Measurements from ENCODE around the gene EIPR1.

The EIPR1 gene

DNA sequence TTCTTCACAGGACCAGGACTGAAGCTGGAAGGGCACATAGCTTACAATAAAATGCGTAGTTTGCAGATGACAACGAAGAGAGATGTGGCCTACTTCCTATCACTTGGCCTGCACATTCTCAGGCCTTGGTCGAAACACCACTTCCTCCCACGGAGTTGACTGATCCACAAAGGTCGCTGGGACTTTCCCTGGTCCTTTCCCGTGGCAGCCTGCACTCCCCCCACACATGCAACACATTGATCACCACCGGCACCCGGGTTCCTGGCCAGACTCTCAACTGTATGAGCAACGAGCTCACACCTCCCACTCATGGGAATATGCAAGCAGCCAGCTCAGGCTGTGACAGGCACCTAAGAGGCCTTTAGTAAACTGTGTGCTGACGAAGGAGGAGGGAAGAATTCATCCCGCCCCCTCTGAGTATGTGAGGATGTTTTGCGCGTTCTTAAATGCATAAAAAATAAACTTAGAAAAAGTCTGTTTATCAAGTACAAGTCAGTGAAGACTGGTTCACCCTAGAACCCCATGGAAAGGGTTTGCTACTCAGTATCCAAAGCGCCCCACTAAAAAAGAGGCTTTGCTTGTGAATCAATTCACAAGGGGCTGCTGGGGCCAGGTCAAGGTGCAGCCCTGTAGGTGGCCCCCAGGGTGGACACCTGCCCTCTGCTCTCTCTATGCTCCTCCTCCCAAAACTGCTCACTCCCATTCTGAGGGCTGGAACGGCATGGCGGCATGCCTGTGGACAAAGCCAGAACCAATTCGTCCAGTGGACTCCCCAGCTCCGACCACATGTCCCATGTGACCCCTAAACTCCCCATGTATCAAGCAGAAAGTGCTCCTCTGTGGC, 154.3 kb downstream of the EIPR1 start:
- no peaks in the 10 kb centered on the region for H3K4me1 ChIP-seq (ENCODE audit: control insufficient read depth, insufficient read depth, low read length)
- H3K9me3 ChIP-seq (ENCODE audit: control insufficient read depth in 2 of 2, low read length in 2 of 2) = peaks cover 0 to 9% of the 10 kb centered on the region in 2 donors
- H3K27me3 ChIP-seq (ENCODE audit: control insufficient read depth in 1 of 2, insufficient read depth in 2 of 2, low read length in 2 of 2) = no peaks in the 10 kb centered on the region
- H3K4me3 ChIP-seq (ENCODE audit: low read length in 2 of 2) = no peak overlapping the region
- no peak overlapping the region for H3K27ac ChIP-seq (ENCODE audit: low read length)
- H3K36me3 ChIP-seq (ENCODE audit: control insufficient read depth in 2 of 2, insufficient read depth in 2 of 2, low read length in 2 of 2) = no peaks in the 10 kb centered on the region
- no peak overlapping the region for H3K9ac ChIP-seq (ENCODE audit: low read length in 2 of 2)

GRCh38 chr2:3222636-3223035, 155.0 kb downstream of the EIPR1 start:
- Histone ChIP-seq H3K27me3 (ENCODE audit: control insufficient read depth in 1 of 2, insufficient read depth in 2 of 2, low read length in 2 of 2) (no peaks in the 10 kb centered on the region), H3K27ac (ENCODE audit: low read length) (no peak overlapping the region), H3K4me1 (ENCODE audit: control insufficient read depth, insufficient read depth, low read length) (no peaks in the 10 kb centered on the region), H3K4me3 (ENCODE audit: low read length in 2 of 2) (no peak overlapping the region), H3K9ac (ENCODE audit: low read length in 2 of 2) (no peak overlapping the region), H3K9me3 (ENCODE audit: control insufficient read depth in 2 of 2, low read length in 2 of 2) (peaks cover 0 to 9% of the 10 kb centered on the region in 2 donors), H3K36me3 (ENCODE audit: control insufficient read depth in 2 of 2, insufficient read depth in 2 of 2, low read length in 2 of 2) (no peaks in the 10 kb centered on the region)

- no peak overlapping the region for H3K9ac ChIP-seq (ENCODE audit: low read length in 2 of 2)
- H3K27me3 ChIP-seq (ENCODE audit: control insufficient read depth in 1 of 2, insufficient read depth in 2 of 2, low read length in 2 of 2) = no peaks in the 10 kb centered on the region
- H3K36me3 ChIP-seq (ENCODE audit: control insufficient read depth in 2 of 2, insufficient read depth in 2 of 2, low read length in 2 of 2) = no peaks in the 10 kb centered on the region
- H3K9me3 ChIP-seq (ENCODE audit: control insufficient read depth in 2 of 2, low read length in 2 of 2) = peaks cover 0 to 9% of the 10 kb centered on the region in 2 donors
- H3K4me1 ChIP-seq (ENCODE audit: control insufficient read depth, insufficient read depth, low read length) = no peaks in the 10 kb centered on the region
- H3K4me3 ChIP-seq (ENCODE audit: low read length in 2 of 2) = no peak overlapping the region
- H3K27ac ChIP-seq (ENCODE audit: low read length) = no peak overlapping the region
Observed at GRCh38 chr2:3219536-3219935, 158.1 kb downstream of the EIPR1 start.

GRCh38 chr2:3217646-3218045, 160.0 kb downstream of the EIPR1 start:
- H3K27me3 ChIP-seq (ENCODE audit: control insufficient read depth in 1 of 2, insufficient read depth in 2 of 2, low read length in 2 of 2) = no peaks in the 10 kb centered on the region
- no peak overlapping the region for H3K4me3 ChIP-seq (ENCODE audit: low read length in 2 of 2)
- H3K4me1 ChIP-seq (ENCODE audit: control insufficient read depth, insufficient read depth, low read length) = no peaks in the 10 kb centered on the region
- H3K36me3 ChIP-seq (ENCODE audit: control insufficient read depth in 2 of 2, insufficient read depth in 2 of 2, low read length in 2 of 2) = no peaks in the 10 kb centered on the region
- no peak overlapping the region for H3K27ac ChIP-seq (ENCODE audit: low read length)
- no peak overlapping the region for H3K9ac ChIP-seq (ENCODE audit: low read length in 2 of 2)
- H3K9me3 ChIP-seq (ENCODE audit: control insufficient read depth in 2 of 2, low read length in 2 of 2) = peaks cover 0 to 7% of the 10 kb centered on the region in 2 donors

- H3K9ac ChIP-seq (ENCODE audit: low read length in 2 of 2) = no peak overlapping the region
- H3K27ac ChIP-seq (ENCODE audit: low read length) = no peak overlapping the region
- no peaks in the 10 kb centered on the region for H3K4me1 ChIP-seq (ENCODE audit: control insufficient read depth, insufficient read depth, low read length)
- H3K4me3 ChIP-seq (ENCODE audit: low read length in 2 of 2) = no peak overlapping the region
- H3K9me3 ChIP-seq (ENCODE audit: control insufficient read depth in 2 of 2, low read length in 2 of 2) = peaks cover 0 to 4% of the 10 kb centered on the region in 2 donors
- no peaks in the 10 kb centered on the region for H3K36me3 ChIP-seq (ENCODE audit: control insufficient read depth in 2 of 2, insufficient read depth in 2 of 2, low read length in 2 of 2)
- H3K27me3 ChIP-seq (ENCODE audit: control insufficient read depth in 1 of 2, insufficient read depth in 2 of 2, low read length in 2 of 2) = no peaks in the 10 kb centered on the region
Observed at GRCh38 chr2:3216841-3217495, 160.7 kb downstream of the EIPR1 start.

DNA sequence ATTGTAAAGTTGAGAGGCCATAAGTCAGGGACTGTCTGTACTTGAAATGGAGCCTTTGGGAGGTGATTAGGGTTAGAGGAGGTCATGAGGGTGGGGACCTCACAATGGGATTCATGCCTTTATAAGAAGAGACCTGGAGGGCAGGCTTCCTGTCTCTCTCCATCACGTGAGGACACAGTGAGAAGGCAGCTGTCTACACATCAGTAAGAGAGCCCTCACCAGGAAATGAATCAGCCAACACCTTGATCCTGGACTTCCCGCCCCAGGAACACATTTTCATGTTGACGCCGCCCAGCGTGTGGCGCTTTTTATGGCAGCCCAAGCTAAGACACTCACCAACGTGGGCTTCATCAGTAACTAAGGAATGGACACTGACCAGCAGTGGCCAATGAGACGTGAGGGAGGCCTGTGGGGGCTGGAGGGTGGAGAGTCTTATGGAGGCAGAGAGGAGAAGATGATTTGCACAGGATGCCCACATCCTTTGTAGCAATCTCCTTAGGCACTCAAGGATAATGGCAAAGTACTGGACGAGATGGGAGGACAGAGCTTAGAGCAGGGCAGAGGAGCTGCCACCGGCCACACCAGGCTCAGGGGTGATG, 162.7 kb downstream of the EIPR1 start:
- Histone ChIP-seq H3K4me3 (ENCODE audit: low read length in 2 of 2) (no peak overlapping the region), H3K4me1 (ENCODE audit: control insufficient read depth, insufficient read depth, low read length) (no peaks in the 10 kb centered on the region), H3K27me3 (ENCODE audit: control insufficient read depth in 1 of 2, insufficient read depth in 2 of 2, low read length in 2 of 2) (no peaks in the 10 kb centered on the region), H3K27ac (ENCODE audit: low read length) (no peak overlapping the region), H3K36me3 (ENCODE audit: control insufficient read depth in 2 of 2, insufficient read depth in 2 of 2, low read length in 2 of 2) (peaks cover 0 to 2% of the 10 kb centered on the region in 2 donors), H3K9ac (ENCODE audit: low read length in 2 of 2) (no peak overlapping the region), H3K9me3 (ENCODE audit: control insufficient read depth in 2 of 2, low read length in 2 of 2) (no peaks in the 10 kb centered on the region)

- no peaks in the 10 kb centered on the region for H3K9me3 ChIP-seq (ENCODE audit: control insufficient read depth in 2 of 2, low read length in 2 of 2)
- H3K4me3 ChIP-seq (ENCODE audit: low read length in 2 of 2) = no peak overlapping the region
- no peaks in the 10 kb centered on the region for H3K27me3 ChIP-seq (ENCODE audit: control insufficient read depth in 1 of 2, insufficient read depth in 2 of 2, low read length in 2 of 2)
- H3K4me1 ChIP-seq (ENCODE audit: control insufficient read depth, insufficient read depth, low read length) = no peaks in the 10 kb centered on the region
- H3K27ac ChIP-seq (ENCODE audit: low read length) = no peak overlapping the region
- H3K9ac ChIP-seq (ENCODE audit: low read length in 2 of 2) = no peak overlapping the region
- peaks cover 0 to 2% of the 10 kb centered on the region in 2 donors for H3K36me3 ChIP-seq (ENCODE audit: control insufficient read depth in 2 of 2, insufficient read depth in 2 of 2, low read length in 2 of 2)
Observed at GRCh38 chr2:3214065-3214464, 163.6 kb downstream of the EIPR1 start.

GRCh38 chr2:3212984-3213383, 164.6 kb downstream of the EIPR1 start:
- Histone ChIP-seq H3K4me1 (ENCODE audit: control insufficient read depth, insufficient read depth, low read length) (no peaks in the 10 kb centered on the region), H3K4me3 (ENCODE audit: low read length in 2 of 2) (no peak overlapping the region), H3K9me3 (ENCODE audit: control insufficient read depth in 2 of 2, low read length in 2 of 2) (no peaks in the 10 kb centered on the region), H3K27me3 (ENCODE audit: control insufficient read depth in 1 of 2, insufficient read depth in 2 of 2, low read length in 2 of 2) (no peaks in the 10 kb centered on the region), H3K27ac (ENCODE audit: low read length) (no peak overlapping the region), H3K9ac (ENCODE audit: low read length in 2 of 2) (no peak overlapping the region), H3K36me3 (ENCODE audit: control insufficient read depth in 2 of 2, insufficient read depth in 2 of 2, low read length in 2 of 2) (peaks cover 0 to 4% of the 10 kb centered on the region in 2 donors)

DNA sequence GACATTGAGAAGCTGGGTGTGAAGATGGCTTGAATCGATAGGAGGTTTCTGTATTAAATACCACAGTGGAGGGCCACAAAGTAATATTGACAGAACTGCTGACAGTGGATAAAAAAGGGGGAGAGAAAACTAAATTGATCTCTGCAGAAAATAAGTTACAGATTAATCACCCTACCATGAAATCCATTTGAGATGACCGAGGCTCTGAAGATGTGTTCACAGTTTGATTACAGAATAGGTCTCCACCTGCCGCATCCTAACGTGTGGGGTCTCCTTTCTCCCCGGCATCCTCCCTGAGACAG, 165.6 kb downstream of the EIPR1 start:
- Histone ChIP-seq H3K27ac (ENCODE audit: low read length) (no peak overlapping the region), H3K36me3 (ENCODE audit: control insufficient read depth in 2 of 2, insufficient read depth in 2 of 2, low read length in 2 of 2) (peaks cover 0 to 4% of the 10 kb centered on the region in 2 donors), H3K4me1 (ENCODE audit: control insufficient read depth, insufficient read depth, low read length) (no peaks in the 10 kb centered on the region), H3K27me3 (ENCODE audit: control insufficient read depth in 1 of 2, insufficient read depth in 2 of 2, low read length in 2 of 2) (no peaks in the 10 kb centered on the region), H3K4me3 (ENCODE audit: low read length in 2 of 2) (no peak overlapping the region), H3K9me3 (ENCODE audit: control insufficient read depth in 2 of 2, low read length in 2 of 2) (no peaks in the 10 kb centered on the region), H3K9ac (ENCODE audit: low read length in 2 of 2) (no peak overlapping the region)

DNA sequence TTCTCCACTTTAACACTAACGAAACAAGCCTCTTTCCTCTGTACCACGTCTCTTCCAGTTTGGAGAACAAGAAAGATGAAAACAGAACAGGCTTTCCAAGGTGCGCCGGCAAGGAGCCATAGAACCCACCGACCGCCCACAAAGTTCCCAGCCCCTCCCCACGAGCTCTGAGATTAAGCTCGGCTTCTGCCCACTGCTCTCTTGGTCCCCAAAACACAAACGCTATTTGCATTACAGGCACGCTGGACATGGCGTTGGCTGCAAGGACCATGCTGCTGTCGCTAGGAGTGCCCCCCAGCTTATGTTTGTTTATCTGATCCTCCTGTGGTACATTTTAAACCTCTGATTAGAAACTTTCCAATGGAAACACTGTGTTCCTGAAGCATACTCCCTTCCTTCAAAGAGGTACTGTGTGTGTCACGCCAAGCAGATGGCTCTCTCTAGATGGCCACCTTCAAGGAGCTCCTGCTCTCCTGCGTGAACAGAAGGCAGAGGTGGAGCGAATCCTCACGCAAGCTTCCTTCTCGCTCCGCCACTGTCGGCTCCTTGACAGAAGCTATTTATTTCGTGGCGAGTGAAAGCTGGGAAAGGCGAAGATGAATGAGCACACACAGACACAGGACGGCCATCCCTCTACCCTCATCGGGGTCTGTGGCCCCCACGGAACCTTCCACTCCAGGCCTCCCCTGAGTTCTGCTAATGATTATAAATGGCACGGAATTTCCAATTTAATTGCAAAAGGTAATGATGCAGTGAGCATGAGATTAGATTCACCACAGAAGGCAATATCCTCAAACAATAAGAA, 166.2 kb downstream of the EIPR1 start:
- Histone ChIP-seq H3K9ac (ENCODE audit: low read length in 2 of 2) (no peak overlapping the region), H3K9me3 (ENCODE audit: control insufficient read depth in 2 of 2, low read length in 2 of 2) (no peaks in the 10 kb centered on the region), H3K36me3 (ENCODE audit: control insufficient read depth in 2 of 2, insufficient read depth in 2 of 2, low read length in 2 of 2) (peaks cover 0 to 4% of the 10 kb centered on the region in 2 donors), H3K4me3 (ENCODE audit: low read length in 2 of 2) (no peak overlapping the region), H3K27ac (ENCODE audit: low read length) (no peak overlapping the region), H3K4me1 (ENCODE audit: control insufficient read depth, insufficient read depth, low read length) (no peaks in the 10 kb centered on the region), H3K27me3 (ENCODE audit: control insufficient read depth in 1 of 2, insufficient read depth in 2 of 2, low read length in 2 of 2) (no peaks in the 10 kb centered on the region)
